ENCODE measurements around the gene IL32. TPM values are rescaled to one million over a fixed set of nuclear protein-coding genes. Genes with fewer than 3 reads are reported as not detected.

Gene IL32
- polyA plus RNA-seq, 1 experiment: 30.3 TPM

GRCh38 chr16:3032624-3033023 lies 32.8 kb upstream of the IL32 start:
- H3K27me3 ChIP-seq (ENCODE audit: control insufficient read depth, insufficient read depth, low read length): peaks cover 74% of the 10 kb centered on the region

GRCh38 chr16:3035289-3035971 lies 30.0 kb upstream of the IL32 start:
- no peak overlapping the region for H3K27ac ChIP-seq (ENCODE audit: low read depth, low read length)
- no peaks in the 10 kb centered on the region for H3K9me3 ChIP-seq (ENCODE audit: control insufficient read depth, insufficient read depth, low read length)
- POLR2A ChIA-PET: no interaction called here
- DNase-seq (ENCODE audit: low read depth, low spot score): no peak
- TF ChIP-seq CTCF (IDR thresholded peaks at IDR 0.05; ENCODE audit: low read depth, low read length): no peak
- no peak overlapping the region for H3K4me3 ChIP-seq (ENCODE audit: low read depth, low read length)
- CTCF ChIA-PET: interaction anchor here (1.0 to 1.1 kb wide), 2 partner anchors 9 to 11 kb away, joined by 3 to 8 read pairs; no protein-coding TSS in a partner anchor
- peaks cover 77% of the 10 kb centered on the region for H3K27me3 ChIP-seq (ENCODE audit: control insufficient read depth, insufficient read depth, low read length)

More at GRCh38 chr16:3032624-3033023, 32.8 kb upstream of the IL32 start:
- POLR2A ChIA-PET: interaction anchor here (2.4 kb wide), 1 partner anchor 11 kb away, joined by 30 read pairs; the partner anchor contains the start of gene TNFRSF12A
- CTCF ChIA-PET: interaction anchor here (1.1 to 3.8 kb wide), 10 partner anchors 9 to 101 kb away, joined by 4 to 27 read pairs (median 11); partner anchors contain the start of genes HCFC1R1 and TNFRSF12A
- no peak for DNase-seq (ENCODE audit: low read depth, low spot score)
- no peak overlapping the region for H3K27ac ChIP-seq (ENCODE audit: low read depth, low read length)
- no peaks in the 10 kb centered on the region; the same call in 1 of the 2 replicates for H3K9me3 ChIP-seq (ENCODE audit: control insufficient read depth, insufficient read depth, low read length)
- TF ChIP-seq CTCF (IDR thresholded peaks at IDR 0.05; ENCODE audit: low read depth, low read length): no peak
- H3K4me3 ChIP-seq (ENCODE audit: low read depth, low read length): no peak overlapping the region

- peaks cover 73% of the 10 kb centered on the region for H3K27me3 ChIP-seq (ENCODE audit: control insufficient read depth, insufficient read depth, low read length)
- DNase-seq (ENCODE audit: low read depth, low spot score): no peak
- H3K9me3 ChIP-seq (ENCODE audit: control insufficient read depth, insufficient read depth, low read length): no peaks in the 10 kb centered on the region
- no peak for TF ChIP-seq CTCF (IDR thresholded peaks at IDR 0.05; ENCODE audit: low read depth, low read length)
- H3K27ac ChIP-seq (ENCODE audit: low read depth, low read length): no peak overlapping the region
- POLR2A ChIA-PET: no interaction called here
- CTCF ChIA-PET: interaction anchor here (0.8 kb wide), 1 partner anchor 98 kb away, joined by 3 read pairs; no protein-coding TSS in a partner anchor
- no peak overlapping the region for H3K4me3 ChIP-seq (ENCODE audit: low read depth, low read length)
Measured at GRCh38 chr16:3035972-3036725, 29.3 kb upstream of the IL32 start.

GRCh38 chr16:3036726-3037315 lies 28.6 kb upstream of the IL32 start, which contains the start of gene BICDL2:
Gene BICDL2, minus strand, starts transcription at chr16:3036944. Its CDS starts 1,448 bp downstream, at chr16:3035496.
- Histone ChIP-seq H3K27me3 (ENCODE audit: control insufficient read depth, insufficient read depth, low read length) (peaks cover 73% of the 10 kb centered on the region), H3K4me3 (ENCODE audit: low read depth, low read length) (no peak within 1 kb of the TSS), H3K9me3 (ENCODE audit: control insufficient read depth, insufficient read depth, low read length) (no peaks in the 10 kb centered on the region), H3K27ac (ENCODE audit: low read depth, low read length) (no peak within 1 kb of the TSS)
- POLR2A ChIA-PET: no interaction called here
- no peak for TF ChIP-seq CTCF (IDR thresholded peaks at IDR 0.05; ENCODE audit: low read depth, low read length)
- CTCF ChIA-PET: interaction anchor here (0.8 kb wide), 1 partner anchor 98 kb away, joined by 3 read pairs; no protein-coding TSS in a partner anchor
- DNase-seq (ENCODE audit: low read depth, low spot score): no peak
